Measurements from ENCODE around the gene HMGCR.
"Not testable (repeated sequence)": the region's sequence is repeated elsewhere in the genome, so short reads cannot be mapped to it uniquely, and the experiment has no call there.

GRCh38 chr5:75304486-75304885, 32.5 kb upstream of the HMGCR start:
- TF ChIP-seq, protein P1, sequence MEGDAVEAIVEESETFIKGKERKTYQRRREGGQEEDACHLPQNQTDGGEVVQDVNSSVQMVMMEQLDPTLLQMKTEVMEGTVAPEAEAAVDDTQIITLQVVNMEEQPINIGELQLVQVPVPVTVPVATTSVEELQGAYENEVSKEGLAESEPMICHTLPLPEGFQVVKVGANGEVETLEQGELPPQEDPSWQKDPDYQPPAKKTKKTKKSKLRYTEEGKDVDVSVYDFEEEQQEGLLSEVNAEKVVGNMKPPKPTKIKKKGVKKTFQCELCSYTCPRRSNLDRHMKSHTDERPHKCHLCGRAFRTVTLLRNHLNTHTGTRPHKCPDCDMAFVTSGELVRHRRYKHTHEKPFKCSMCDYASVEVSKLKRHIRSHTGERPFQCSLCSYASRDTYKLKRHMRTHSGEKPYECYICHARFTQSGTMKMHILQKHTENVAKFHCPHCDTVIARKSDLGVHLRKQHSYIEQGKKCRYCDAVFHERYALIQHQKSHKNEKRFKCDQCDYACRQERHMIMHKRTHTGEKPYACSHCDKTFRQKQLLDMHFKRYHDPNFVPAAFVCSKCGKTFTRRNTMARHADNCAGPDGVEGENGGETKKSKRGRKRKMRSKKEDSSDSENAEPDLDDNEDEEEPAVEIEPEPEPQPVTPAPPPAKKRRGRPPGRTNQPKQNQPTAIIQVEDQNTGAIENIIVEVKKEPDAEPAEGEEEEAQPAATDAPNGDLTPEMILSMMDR (conservative IDR thresholded peaks at IDR 0.05; ENCODE audit: low read depth in 2 of 2): peak; percentile 45 to 61
- TF ChIP-seq POLR2AphosphoS5 (IDR thresholded peaks at IDR 0.05; ENCODE audit: low read depth); EZH2phosphoT487 (IDR thresholded peaks at IDR 0.05; ENCODE audit: unreplicated experiment); ZNF331 (CRISPR knock-in tag; IDR thresholded peaks at IDR 0.05; ENCODE audit: low read depth); EZH2 (IDR thresholded peaks at IDR 0.05; ENCODE audit: low read depth, unreplicated experiment); JUNB (IDR thresholded peaks at IDR 0.05; ENCODE audit: unreplicated experiment): not testable (repeated sequence)
- TF ChIP-seq, protein P2, sequence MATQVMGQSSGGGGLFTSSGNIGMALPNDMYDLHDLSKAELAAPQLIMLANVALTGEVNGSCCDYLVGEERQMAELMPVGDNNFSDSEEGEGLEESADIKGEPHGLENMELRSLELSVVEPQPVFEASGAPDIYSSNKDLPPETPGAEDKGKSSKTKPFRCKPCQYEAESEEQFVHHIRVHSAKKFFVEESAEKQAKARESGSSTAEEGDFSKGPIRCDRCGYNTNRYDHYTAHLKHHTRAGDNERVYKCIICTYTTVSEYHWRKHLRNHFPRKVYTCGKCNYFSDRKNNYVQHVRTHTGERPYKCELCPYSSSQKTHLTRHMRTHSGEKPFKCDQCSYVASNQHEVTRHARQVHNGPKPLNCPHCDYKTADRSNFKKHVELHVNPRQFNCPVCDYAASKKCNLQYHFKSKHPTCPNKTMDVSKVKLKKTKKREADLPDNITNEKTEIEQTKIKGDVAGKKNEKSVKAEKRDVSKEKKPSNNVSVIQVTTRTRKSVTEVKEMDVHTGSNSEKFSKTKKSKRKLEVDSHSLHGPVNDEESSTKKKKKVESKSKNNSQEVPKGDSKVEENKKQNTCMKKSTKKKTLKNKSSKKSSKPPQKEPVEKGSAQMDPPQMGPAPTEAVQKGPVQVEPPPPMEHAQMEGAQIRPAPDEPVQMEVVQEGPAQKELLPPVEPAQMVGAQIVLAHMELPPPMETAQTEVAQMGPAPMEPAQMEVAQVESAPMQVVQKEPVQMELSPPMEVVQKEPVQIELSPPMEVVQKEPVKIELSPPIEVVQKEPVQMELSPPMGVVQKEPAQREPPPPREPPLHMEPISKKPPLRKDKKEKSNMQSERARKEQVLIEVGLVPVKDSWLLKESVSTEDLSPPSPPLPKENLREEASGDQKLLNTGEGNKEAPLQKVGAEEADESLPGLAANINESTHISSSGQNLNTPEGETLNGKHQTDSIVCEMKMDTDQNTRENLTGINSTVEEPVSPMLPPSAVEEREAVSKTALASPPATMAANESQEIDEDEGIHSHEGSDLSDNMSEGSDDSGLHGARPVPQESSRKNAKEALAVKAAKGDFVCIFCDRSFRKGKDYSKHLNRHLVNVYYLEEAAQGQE (IDR thresholded peaks at IDR 0.05; ENCODE audit: unreplicated experiment): not testable (repeated sequence)
- TF ChIP-seq, protein P3, sequence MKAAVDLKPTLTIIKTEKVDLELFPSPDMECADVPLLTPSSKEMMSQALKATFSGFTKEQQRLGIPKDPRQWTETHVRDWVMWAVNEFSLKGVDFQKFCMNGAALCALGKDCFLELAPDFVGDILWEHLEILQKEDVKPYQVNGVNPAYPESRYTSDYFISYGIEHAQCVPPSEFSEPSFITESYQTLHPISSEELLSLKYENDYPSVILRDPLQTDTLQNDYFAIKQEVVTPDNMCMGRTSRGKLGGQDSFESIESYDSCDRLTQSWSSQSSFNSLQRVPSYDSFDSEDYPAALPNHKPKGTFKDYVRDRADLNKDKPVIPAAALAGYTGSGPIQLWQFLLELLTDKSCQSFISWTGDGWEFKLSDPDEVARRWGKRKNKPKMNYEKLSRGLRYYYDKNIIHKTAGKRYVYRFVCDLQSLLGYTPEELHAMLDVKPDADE (IDR thresholded peaks at IDR 0.05): not testable (repeated sequence)

Measured in GM23338 (cell line).